Activated CD8-positive, alpha-beta T cell treated with anti-CD3 and anti-CD28 coated beads for 36 hours (primary cell): Measurements from ENCODE around the gene DNAH11. TPM values are rescaled to one million over a fixed set of nuclear protein-coding genes. Genes with fewer than 3 reads are reported as not detected.

Experiments
- ATAC-seq: fragments of 200-7000 bp; cut with Tn5 transposase; one replicate; pipeline ENCODE4 v1.10.0; 2021; ENCODE audit warnings: mild to moderate bottlenecking, moderate library complexity
- CTCF ChIA-PET: fragments of 350-600 bp; sonication (Branson Sonifier 250); formaldehyde crosslinking; loops from one replicate; lab custom pipeline; 2021; ENCODE audit warnings: antibody characterized with exemption; lab: Charles Lee
- POLR2A ChIA-PET: fragments of 350-600 bp; sonication (Branson Sonifier 250); formaldehyde crosslinking; loops from one replicate; lab custom pipeline; 2021; ENCODE audit warnings: antibody characterized with exemption; lab: Charles Lee
- DNase-seq: peaks from one replicate; pipeline ENCODE4 v3.0.0-alpha.2; 2020
- H3K27ac Mint-ChIP-seq: one replicate; pipeline ENCODE4 v1.8.0; 2021; ENCODE audit warnings: mild to moderate bottlenecking, mixed read lengths
- H3K27me3 Mint-ChIP-seq: one replicate; pipeline ENCODE4 v1.8.0; 2021; ENCODE audit warnings: mixed read lengths
- H3K36me3 Mint-ChIP-seq: one replicate; pipeline ENCODE4 v1.8.0; 2021; ENCODE audit warnings: low read depth, mixed read lengths
- H3K4me1 Mint-ChIP-seq: one replicate; pipeline ENCODE4 v1.8.0; 2021; ENCODE audit warnings: low read depth, mixed read lengths
- H3K4me3 Mint-ChIP-seq: one replicate; pipeline ENCODE4 v1.8.0; 2021; ENCODE audit warnings: mild to moderate bottlenecking, moderate library complexity, mixed read lengths
- H3K9me3 Mint-ChIP-seq: one replicate; pipeline ENCODE4 v1.8.0; 2021; ENCODE audit warnings: mixed read lengths
- CTCF ChIP-seq: fragments of 200-600 bp; IDR thresholded peaks from one replicate; pipeline ENCODE4 v1.8.0; 2022; ENCODE audit warnings: antibody characterized with exemption, mild to moderate bottlenecking
- intact Hi-C: fragments of 100-400 bp; cut with micrococcal nuclease; formaldehyde crosslinking; loops from one replicate; pipeline ENCODE4 v1.10.0; 2022
- total RNA-seq, 2 experiments: library from RNA; stranded (reverse); gene quantifications; one replicate each; pipeline ENCODE4 v1.2.3, GENCODE V29; 2021

Gene DNAH11
- total RNA-seq, 2 experiments from 2014 or later, result 2.3 to 2.7 TPM

DNA sequence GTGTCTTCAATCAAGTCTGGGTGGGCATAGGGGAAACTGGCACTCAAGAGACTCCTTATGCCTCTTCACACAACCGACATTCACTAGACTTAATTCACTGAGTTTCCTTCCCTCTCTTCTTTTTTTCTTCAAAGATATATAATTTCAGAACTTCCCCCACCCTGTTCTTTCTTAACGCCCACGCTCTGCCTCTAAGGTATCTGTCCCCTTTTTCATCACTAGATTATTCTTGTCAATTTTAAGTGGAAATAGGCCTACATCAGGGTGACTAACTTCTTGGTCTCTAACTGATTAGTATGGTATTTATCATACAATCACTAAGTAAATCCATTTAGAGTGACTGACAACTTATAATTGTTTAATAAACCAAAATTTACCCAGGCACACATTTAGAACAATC, 276.2 kb downstream of the DNAH11 start:
- Mint-ChIP-seq H3K27ac (no peak overlapping the region), H3K4me3 (no peak overlapping the region), H3K4me1 (peaks cover 8% of the 10 kb centered on the region), H3K9me3 (no peaks in the 10 kb centered on the region), H3K27me3 (no peaks in the 10 kb centered on the region), H3K36me3 (no peaks in the 10 kb centered on the region)
- DNase-seq (peak; percentile 31), ATAC-seq (peak; percentile 53)
- no peak for TF ChIP-seq CTCF
- intact Hi-C loops, result no loop called here
- ChIA-PET CTCF (interaction anchor here (1.2 kb wide), 1 partner anchor 183 kb away, joined by 3 read pairs; no protein-coding TSS in a partner anchor), POLR2A (interaction anchor here (0.6 to 0.7 kb wide), 2 partner anchors 38 to 801 kb away, joined by 3 read pairs; no protein-coding TSS in a partner anchor)

- Mint-ChIP-seq H3K4me1 (no peaks in the 10 kb centered on the region), H3K27me3 (peaks cover 2% of the 10 kb centered on the region), H3K4me3 (no peak overlapping the region), H3K36me3 (no peaks in the 10 kb centered on the region), H3K9me3 (no peaks in the 10 kb centered on the region), H3K27ac (no peak overlapping the region)
- ATAC-seq (no peak), DNase-seq (no peak)
- intact Hi-C loops, result no loop called here
- CTCF ChIA-PET, result no interaction called here
- POLR2A ChIA-PET, result no interaction called here
- no peak for TF ChIP-seq CTCF
Observed at GRCh38 chr7:21828841-21829240, 286.0 kb downstream of the DNAH11 start.

GRCh38 chr7:21829731-21830130, 286.9 kb downstream of the DNAH11 start:
- H3K27me3 Mint-ChIP-seq, result peaks cover 2% of the 10 kb centered on the region
- no peaks in the 10 kb centered on the region for H3K4me1 Mint-ChIP-seq
- DNase-seq, result no peak
- H3K4me3 Mint-ChIP-seq, result no peak overlapping the region
- no peaks in the 10 kb centered on the region for H3K9me3 Mint-ChIP-seq
- H3K36me3 Mint-ChIP-seq, result no peaks in the 10 kb centered on the region
- no peak for TF ChIP-seq CTCF
- ATAC-seq, result no peak
- ChIA-PET CTCF (no interaction called here), POLR2A (no interaction called here)
- H3K27ac Mint-ChIP-seq, result no peak overlapping the region
- intact Hi-C loops, result no loop called here

DNA sequence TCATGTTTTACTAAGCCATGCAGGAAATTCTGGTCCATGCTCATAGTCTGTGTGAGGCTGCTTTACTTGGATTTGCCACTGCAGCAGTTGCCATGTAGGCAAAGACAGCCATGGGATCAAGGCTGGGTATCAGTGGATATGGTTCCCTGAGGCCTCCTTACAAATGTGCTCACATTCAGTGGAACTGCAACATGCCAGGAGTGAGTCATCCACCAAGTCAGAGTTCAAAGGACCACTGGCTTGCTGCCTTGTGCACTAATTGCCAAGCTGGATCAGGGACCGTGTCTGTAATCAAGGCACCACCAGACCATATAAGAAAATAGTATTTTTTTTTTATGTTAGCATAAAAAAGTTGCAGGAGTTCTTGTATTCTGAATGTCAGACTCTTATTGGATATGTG, 301.9 kb downstream of the DNAH11 start:
- ChIA-PET POLR2A (no interaction called here), CTCF (no interaction called here)
- Mint-ChIP-seq H3K27me3 (no peaks in the 10 kb centered on the region), H3K4me3 (no peak overlapping the region), H3K36me3 (no peaks in the 10 kb centered on the region), H3K4me1 (no peaks in the 10 kb centered on the region), H3K9me3 (no peaks in the 10 kb centered on the region), H3K27ac (no peak overlapping the region)
- intact Hi-C loops, result no loop called here
- ATAC-seq (no peak), DNase-seq (no peak)
- TF ChIP-seq CTCF, result no peak

DNA sequence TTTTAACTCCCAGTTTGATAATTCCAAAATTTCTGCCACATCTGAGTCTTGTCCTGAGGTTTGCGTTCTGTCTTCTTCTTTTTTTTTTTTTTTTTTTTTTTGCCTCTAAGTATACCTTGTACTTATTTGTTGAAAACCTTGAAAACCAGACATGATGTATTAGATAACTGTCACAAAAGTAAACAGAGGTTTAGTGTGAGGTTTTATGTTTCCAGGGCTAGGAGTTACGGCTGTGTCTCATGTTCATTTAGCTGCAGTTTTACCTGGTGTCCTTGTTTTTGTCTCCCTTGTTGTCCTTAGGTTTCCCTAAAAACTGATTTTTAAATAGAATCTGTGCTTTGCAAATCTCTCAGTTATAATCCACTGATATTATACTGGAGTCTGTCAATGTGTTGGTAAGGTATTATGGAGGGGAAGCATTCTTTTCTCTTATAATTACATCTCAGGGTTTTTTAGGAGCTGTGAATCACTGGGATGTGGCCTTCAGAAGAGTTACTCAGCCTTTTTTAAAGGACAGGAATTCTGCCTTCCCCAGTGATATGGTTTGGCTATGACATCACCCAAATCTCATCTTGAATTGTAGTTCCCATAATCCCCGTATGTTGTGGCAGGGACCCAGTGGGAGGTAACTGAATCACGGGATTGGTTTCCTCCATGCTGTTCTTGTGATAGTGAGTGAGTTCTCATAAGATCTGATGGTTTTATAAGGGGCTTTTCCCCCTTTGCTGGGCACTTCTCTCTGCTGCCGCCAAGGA, 307.9 kb downstream of the DNAH11 start:
- TF ChIP-seq CTCF, result no peak
- Mint-ChIP-seq H3K27ac (peak overlapping the region; percentile 92), H3K9me3 (peaks cover 4% of the 10 kb centered on the region), H3K36me3 (peaks cover 7% of the 10 kb centered on the region), H3K4me1 (peaks cover 20% of the 10 kb centered on the region), H3K27me3 (no peaks in the 10 kb centered on the region), H3K4me3 (no peak overlapping the region)
- ATAC-seq (no peak), DNase-seq (no peak)
- ChIA-PET CTCF (no interaction called here), POLR2A (no interaction called here)
- intact Hi-C loops, result no loop called here
